GM12873 (cell line): Measurements from ENCODE around the gene RBM20.

Source experiments
- CTCF ChIP-seq: IDR thresholded peaks from 2 replicates; pipeline ENCODE4 v1.5.1; 2012; ENCODE audit warnings: low read depth, mild to moderate bottlenecking, moderate library complexity, low read length, control low read depth; ENCODE audit not compliant: insufficient read depth; ENCODE audit errors: missing control alignments

RBM20 gene

DNA sequence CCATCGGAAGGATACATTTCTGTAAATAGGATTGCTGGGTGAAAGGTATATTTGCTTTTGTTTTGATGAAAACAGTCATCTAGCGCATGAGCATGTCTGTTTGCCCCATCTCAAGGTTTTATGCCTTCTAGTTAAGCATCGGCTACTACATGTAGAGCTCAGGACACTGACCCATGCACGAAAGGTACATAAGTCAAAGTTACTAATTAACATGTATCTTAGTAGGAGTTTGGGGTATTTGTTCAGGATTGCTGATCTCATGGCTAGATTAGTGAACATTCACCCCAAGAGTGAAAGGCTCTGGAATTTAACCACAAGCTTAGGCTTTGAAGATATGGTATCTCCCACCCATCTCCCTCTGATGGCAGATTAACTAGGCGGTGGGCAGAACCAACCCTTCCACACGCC lies 91.5 kb downstream of the RBM20 start:
- TF ChIP-seq CTCF = no peak

DNA sequence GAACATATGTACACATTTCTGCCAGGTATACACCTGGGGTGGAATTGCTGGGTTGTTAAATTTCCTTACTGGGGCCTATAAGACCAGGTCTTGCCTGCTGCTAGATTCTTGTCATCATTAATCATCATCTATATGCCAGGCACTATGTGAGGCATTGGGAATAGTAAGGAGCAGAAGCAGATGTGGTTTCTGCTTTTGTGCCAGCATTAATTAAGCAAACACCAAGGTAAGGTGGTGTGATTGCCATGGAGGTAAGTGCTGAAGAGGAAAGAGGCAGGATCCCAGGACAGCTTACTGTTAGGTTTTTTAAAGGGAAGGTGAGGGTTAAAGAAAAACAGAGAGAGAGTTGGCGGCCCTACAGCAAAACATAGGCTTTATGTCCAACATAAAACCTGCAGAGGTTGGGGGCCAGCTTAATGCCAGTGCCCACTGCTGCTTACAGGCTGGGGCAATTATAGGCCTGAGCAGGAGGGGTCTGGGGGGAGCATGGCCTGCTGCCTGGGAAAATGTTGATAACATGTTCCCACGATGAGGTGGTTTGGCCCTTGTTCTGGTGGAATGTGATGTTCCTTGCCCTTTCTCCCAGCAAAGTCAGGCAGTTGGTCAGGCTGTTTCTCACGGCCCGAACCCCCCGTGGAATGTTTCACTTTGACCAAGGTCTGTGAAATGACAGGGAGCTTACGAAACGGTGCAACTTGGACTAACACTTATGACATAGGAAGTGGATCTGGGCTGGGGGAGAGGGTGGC lies 93.9 kb downstream of the RBM20 start:
- no peak for TF ChIP-seq CTCF

- no peak for TF ChIP-seq CTCF
These were observed 95.7 kb downstream of the RBM20 start for GRCh38 chr10:110739811-110740271.

- TF ChIP-seq CTCF = no peak
These were observed 98.7 kb downstream of the RBM20 start for GRCh38 chr10:110742801-110743200.

DNA sequence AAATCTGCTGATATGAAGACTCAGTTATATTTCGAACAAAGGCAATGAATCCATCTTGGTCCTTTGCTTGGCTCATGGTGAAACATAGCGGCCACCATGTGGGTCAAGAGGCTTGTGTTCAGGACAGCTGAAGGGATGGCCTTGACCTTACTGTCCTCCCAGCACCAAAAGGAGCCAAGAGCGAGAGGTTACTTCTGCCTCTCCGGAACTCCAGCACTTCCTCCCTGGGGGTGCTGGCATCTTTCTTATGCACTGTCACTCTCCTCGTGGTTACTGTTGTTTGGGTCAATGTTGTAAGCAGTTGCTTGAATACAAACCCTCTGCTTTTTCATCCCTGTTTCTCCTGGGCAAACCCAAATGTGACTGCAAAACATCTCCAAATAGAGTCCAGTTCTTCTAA lies 100.6 kb downstream of the RBM20 start:
- TF ChIP-seq CTCF = no peak

DNA sequence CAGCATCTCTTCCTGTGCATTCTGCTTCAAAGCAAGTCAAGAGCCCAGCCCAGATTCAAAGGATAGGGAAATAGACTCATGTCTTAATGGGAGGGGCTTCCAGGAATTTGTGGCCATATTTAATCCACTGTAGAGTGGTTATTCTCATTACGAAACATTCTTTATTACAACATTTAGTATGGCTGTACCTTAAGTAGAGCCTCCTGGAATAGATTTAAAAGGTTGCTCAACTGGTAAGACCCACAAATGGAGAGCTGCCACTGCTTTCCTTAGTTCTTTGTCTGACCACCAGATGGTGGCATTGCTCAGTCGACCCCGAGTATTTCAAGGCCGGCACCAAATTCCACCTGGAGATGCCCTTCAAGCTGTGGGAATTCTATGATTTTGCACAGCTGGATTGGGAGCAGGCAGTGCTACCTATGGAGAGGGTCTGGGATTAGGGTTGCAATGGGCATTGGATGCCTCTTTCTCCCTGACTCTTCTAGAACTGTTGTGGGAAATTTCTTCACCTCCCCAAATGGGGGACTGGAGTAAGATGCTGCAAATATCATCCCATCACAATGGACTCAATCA lies 102.2 kb downstream of the RBM20 start:
- peak; percentile 80 for TF ChIP-seq CTCF

DNA sequence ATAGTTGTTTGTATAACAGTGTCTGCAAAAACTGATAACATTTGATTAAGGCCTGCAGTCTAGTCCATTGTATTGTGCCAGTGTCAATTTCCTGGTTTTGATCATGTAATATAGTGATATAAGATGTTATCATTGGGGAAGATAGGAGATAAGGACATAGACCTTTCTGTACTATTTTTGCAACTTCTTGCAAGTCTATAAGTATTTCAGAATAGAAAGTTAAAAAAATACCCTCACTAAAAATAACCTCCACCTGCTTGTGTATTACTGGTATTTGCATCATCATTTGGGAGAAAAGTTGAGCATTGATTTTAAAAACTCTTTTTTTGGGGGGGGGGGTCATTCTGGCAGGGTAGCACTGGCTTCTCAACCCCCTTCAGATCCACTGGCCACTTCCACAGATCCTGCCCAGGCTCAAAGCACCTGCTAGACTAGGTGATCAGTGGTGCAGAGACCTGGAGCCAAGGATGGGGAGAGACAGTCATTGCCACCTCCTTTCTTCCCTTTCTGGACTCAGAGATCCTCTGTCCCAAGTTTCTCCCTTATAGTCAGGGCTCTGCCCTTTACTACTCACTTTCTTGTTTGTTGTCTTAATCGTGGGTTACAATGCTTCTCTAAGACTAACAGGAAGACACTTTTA lies 103.0 kb downstream of the RBM20 start:
- TF ChIP-seq CTCF = no peak
